ENCODE measurements around the gene SERPINB7. TPM values are rescaled to one million over a fixed set of nuclear protein-coding genes. Genes with fewer than 3 reads are reported as not detected.

SERPINB7 gene
- total RNA-seq, 1 experiment from 2014 or later, result not detected

GRCh38 chr18:63817441-63818051 is 42.3 kb downstream of the SERPINB7 start:
- no peak overlapping the region for H3K9ac ChIP-seq (ENCODE audit: low read length)
- no peaks in the 10 kb centered on the region for H3K4me1 ChIP-seq (ENCODE audit: control insufficient read depth in 1 of 2, insufficient read depth in 2 of 2, low read length in 2 of 2)
- H3K9me2 ChIP-seq (ENCODE audit: insufficient read depth), result no peaks in the 10 kb centered on the region
- no peaks in the 10 kb centered on the region for H3K27me3 ChIP-seq (ENCODE audit: insufficient read depth, low read length)
- no peaks in the 10 kb centered on the region for H3K9me3 ChIP-seq (ENCODE audit: control insufficient read depth in 1 of 2, insufficient read depth in 1 of 2, low read depth in 1 of 2, low read length in 2 of 2)
- intact Hi-C loops (cut with micrococcal nuclease), result no loop called here
- H3K36me3 ChIP-seq (ENCODE audit: control insufficient read depth in 1 of 2, insufficient read depth in 2 of 2, low read length in 2 of 2), result no peaks in the 10 kb centered on the region
- RAD21 ChIA-PET (ENCODE audit: low non-redundant PET in 1 of 2, low total read pairs in 2 of 2, uncharacterized antibody in 2 of 2, unreplicated experiment in 2 of 2), result no interaction called here
- DNase-seq (ENCODE audit: low read depth, low spot score) (no peak), ATAC-seq (no peak)
- no TSS peak for BruUV-seq (replicated peaks)
- no peaks in the 10 kb centered on the region for H4K20me1 ChIP-seq (ENCODE audit: insufficient read depth)
- no peaks in the 10 kb centered on the region for H3K79me2 ChIP-seq (ENCODE audit: insufficient read depth, low read length)
- no peak overlapping the region for H2AFZ ChIP-seq (ENCODE audit: low read depth, low read length, poor library complexity, severe bottlenecking)
- CTCF ChIA-PET, result no interaction called here
- H3K27ac ChIP-seq (ENCODE audit: low read depth, low read length), result no peak overlapping the region
- POLR2A ChIA-PET, result no interaction called here
- TF ChIP-seq SP1 (IDR thresholded peaks at IDR 0.05; ENCODE audit: low read depth), result no peak
- no peak for TF ChIP-seq POLR2AphosphoS5 (IDR thresholded peaks at IDR 0.05; ENCODE audit: low read depth, low read length)
- no peak for TF ChIP-seq EZH2 (IDR thresholded peaks at IDR 0.05)
- no peak for TF ChIP-seq RAD21 (IDR thresholded peaks at IDR 0.05; ENCODE audit: low read depth)
- TF ChIP-seq POLR2A (IDR thresholded peaks at IDR 0.05; ENCODE audit: borderline replicate concordance, extremely low read depth, insufficient read depth, insufficient read length), result no peak
- TF ChIP-seq ZFX (IDR thresholded peaks at IDR 0.05), result no peak
- no peak for TF ChIP-seq ATF3 (IDR thresholded peaks at IDR 0.05)
- no peak for TF ChIP-seq REST (IDR thresholded peaks at IDR 0.05; ENCODE audit: low read depth)
- TF ChIP-seq FOSL1 (IDR thresholded peaks at IDR 0.05; ENCODE audit: low read depth), result no peak
- TF ChIP-seq ZBTB33 (IDR thresholded peaks at IDR 0.05; ENCODE audit: extremely low read depth, insufficient replicate concordance, low read length), result no peak
- no peak for TF ChIP-seq EGR1 (IDR thresholded peaks at IDR 0.05; ENCODE audit: low read depth)
- no peak overlapping the region for H3K4me2 ChIP-seq (ENCODE audit: low read length)
- no peak overlapping the region for H3K4me3 ChIP-seq (replicated peaks in 1 of 2; ENCODE audit: low read depth in 1 of 2, low read length in 2 of 2)
